Measurements from ENCODE around the gene ERFE. TPM values are rescaled to one million over a fixed set of nuclear protein-coding genes. Genes with fewer than 3 reads are reported as not detected.

The ERFE gene
- total RNA-seq, 2 experiments from 2014 or later, result 0.07 to 0.39 TPM

GRCh38 chr2:238155051-238155760, 3.6 kb upstream of the ERFE start:
- Mint-ChIP-seq H3K27me3 (peaks cover 5% of the 10 kb centered on the region), H3K36me3 (ENCODE audit: low read depth) (no peaks in the 10 kb centered on the region), H3K4me3 (no peak overlapping the region), H3K27ac (no peak overlapping the region), H3K4me1 (peaks cover 5% of the 10 kb centered on the region), H3K9me3 (ENCODE audit: low read depth) (peaks cover 4% of the 10 kb centered on the region)
- ChIA-PET CTCF (interaction anchor here (0.6 to 0.7 kb wide), 2 partner anchors 53 to 867 kb away, joined by 3 read pairs; no protein-coding TSS in a partner anchor), POLR2A (no interaction called here)
- intact Hi-C loops (cut with DNase I, micrococcal nuclease), result no loop called here
- ATAC-seq, result no peak
- DNase-seq, result no peak

GRCh38 chr2:238155761-238156694, 2.7 kb upstream of the ERFE start:
- Mint-ChIP-seq H3K36me3 (ENCODE audit: low read depth) (no peaks in the 10 kb centered on the region), H3K9me3 (ENCODE audit: low read depth) (peaks cover 4% of the 10 kb centered on the region), H3K27ac (no peak overlapping the region), H3K4me3 (no peak overlapping the region), H3K4me1 (peaks cover 5% of the 10 kb centered on the region), H3K27me3 (peaks cover 11% of the 10 kb centered on the region)
- ATAC-seq (no peak), DNase-seq (no peak)
- POLR2A ChIA-PET, result no interaction called here
- CTCF ChIA-PET, result interaction anchor here (0.6 kb wide), 1 partner anchor 93 kb away, joined by 3 read pairs; no protein-coding TSS in a partner anchor
- intact Hi-C loops (cut with DNase I, micrococcal nuclease), result no loop called here

GRCh38 chr2:238157506-238158017, 1.2 kb upstream of the ERFE start:
- peaks cover 4% of the 10 kb centered on the region for H3K9me3 Mint-ChIP-seq (ENCODE audit: low read depth)
- intact Hi-C loops (cut with DNase I, micrococcal nuclease), result loop anchor here in 1 of 2 experiments (1.0 kb wide), 1 partner anchor 46 kb away; the partner anchor contains the start of gene ILKAP
- peaks cover 5% of the 10 kb centered on the region for H3K4me1 Mint-ChIP-seq
- H3K27ac Mint-ChIP-seq, result no peak overlapping the region
- H3K27me3 Mint-ChIP-seq, result peaks cover 12% of the 10 kb centered on the region
- DNase-seq (no peak), ATAC-seq (no peak)
- H3K4me3 Mint-ChIP-seq, result no peak overlapping the region
- ChIA-PET POLR2A (no interaction called here), CTCF (interaction anchor here (0.7 kb wide), 1 partner anchor 81 kb away, joined by 3 read pairs; no protein-coding TSS in a partner anchor)
- H3K36me3 Mint-ChIP-seq (ENCODE audit: low read depth), result no peaks in the 10 kb centered on the region

- intact Hi-C loops (cut with DNase I, micrococcal nuclease), result loop anchor here in 1 of 2 experiments (1.0 kb wide), 1 partner anchor 45 kb away; the partner anchor contains the start of gene ILKAP
- ATAC-seq (no peak), DNase-seq (no peak)
- Mint-ChIP-seq H3K4me1 (peaks cover 5% of the 10 kb centered on the region), H3K36me3 (ENCODE audit: low read depth) (no peaks in the 10 kb centered on the region), H3K27ac (no peak overlapping the region), H3K9me3 (ENCODE audit: low read depth) (peaks cover 4% of the 10 kb centered on the region), H3K4me3 (no peak overlapping the region), H3K27me3 (peaks cover 12% of the 10 kb centered on the region)
- ChIA-PET POLR2A (no interaction called here), CTCF (interaction anchor here (0.7 kb wide), 1 partner anchor 81 kb away, joined by 3 read pairs; no protein-coding TSS in a partner anchor)
Measured at GRCh38 chr2:238158018-238158508, 707 bp upstream of the ERFE start.

- CTCF ChIA-PET, result interaction anchor here (0.7 to 1.3 kb wide), 2 partner anchors 104 to 283 kb away, joined by 3 to 4 read pairs; no protein-coding TSS in a partner anchor
- intact Hi-C loops (cut with DNase I, micrococcal nuclease), result no loop called here
- Mint-ChIP-seq H3K4me1 (peaks cover 5% of the 10 kb centered on the region), H3K27ac (no peak overlapping the region), H3K27me3 (peaks cover 13% of the 10 kb centered on the region), H3K9me3 (ENCODE audit: low read depth) (peaks cover 1% of the 10 kb centered on the region), H3K4me3 (peak overlapping the region; percentile 61), H3K36me3 (ENCODE audit: low read depth) (no peaks in the 10 kb centered on the region)
- peak; percentile 69 for ATAC-seq
- peak; percentile 47 for DNase-seq
- POLR2A ChIA-PET, result no interaction called here
Measured at GRCh38 chr2:238159071-238159539, 335 bp downstream of the ERFE start.

- ChIA-PET POLR2A (no interaction called here), CTCF (interaction anchor here (0.6 to 1.3 kb wide), 2 partner anchors 103 to 659 kb away, joined by 3 read pairs; no protein-coding TSS in a partner anchor)
- Mint-ChIP-seq H3K36me3 (ENCODE audit: low read depth) (no peaks in the 10 kb centered on the region), H3K27me3 (peaks cover 17% of the 10 kb centered on the region), H3K4me1 (peaks cover 5% of the 10 kb centered on the region), H3K9me3 (ENCODE audit: low read depth) (no peaks in the 10 kb centered on the region), H3K4me3 (peak overlapping the region; percentile 61), H3K27ac (no peak overlapping the region)
- intact Hi-C loops (cut with DNase I, micrococcal nuclease), result loop anchor here (1.0 to 10.0 kb wide), 2 partner anchors 104 to 105 kb away; no protein-coding TSS in a partner anchor
- ATAC-seq, result no peak
- DNase-seq, result no peak
Measured at GRCh38 chr2:238159661-238160205, 963 bp downstream of the ERFE start.

GRCh38 chr2:238160206-238161129, 1.7 kb downstream of the ERFE start:
- ATAC-seq (no peak), DNase-seq (peak; percentile 46)
- H3K27ac Mint-ChIP-seq, result no peak overlapping the region
- POLR2A ChIA-PET, result interaction anchor here (0.6 kb wide), 1 partner anchor 25 kb away, joined by 5 read pairs; no protein-coding TSS in a partner anchor
- no peaks in the 10 kb centered on the region for H3K9me3 Mint-ChIP-seq (ENCODE audit: low read depth)
- H3K4me1 Mint-ChIP-seq, result peaks cover 5% of the 10 kb centered on the region
- no peak overlapping the region for H3K4me3 Mint-ChIP-seq
- CTCF ChIA-PET, result interaction anchor here (0.6 to 2.1 kb wide), 9 partner anchors 16 to 1042 kb away, joined by 3 to 6 read pairs (median 3); no protein-coding TSS in a partner anchor
- H3K27me3 Mint-ChIP-seq, result peaks cover 23% of the 10 kb centered on the region
- intact Hi-C loops (cut with DNase I, micrococcal nuclease), result loop anchor here (1.0 to 10.0 kb wide), 2 partner anchors 103 to 104 kb away; no protein-coding TSS in a partner anchor
- H3K36me3 Mint-ChIP-seq (ENCODE audit: low read depth), result no peaks in the 10 kb centered on the region

GRCh38 chr2:238161291-238162051, 2.7 kb downstream of the ERFE start:
- CTCF ChIA-PET, result interaction anchor here (1.1 to 2.1 kb wide), 2 partner anchors 15 to 102 kb away, joined by 3 to 6 read pairs; no protein-coding TSS in a partner anchor
- Mint-ChIP-seq H3K27ac (no peak overlapping the region), H3K36me3 (ENCODE audit: low read depth) (no peaks in the 10 kb centered on the region), H3K4me3 (no peak overlapping the region), H3K27me3 (peaks cover 23% of the 10 kb centered on the region), H3K4me1 (peaks cover 5% of the 10 kb centered on the region), H3K9me3 (ENCODE audit: low read depth) (no peaks in the 10 kb centered on the region)
- intact Hi-C loops (cut with DNase I, micrococcal nuclease), result loop anchor here in 1 of 2 experiments (10.0 kb wide), 1 partner anchor 103 kb away; no protein-coding TSS in a partner anchor
- no peak for DNase-seq
- POLR2A ChIA-PET, result interaction anchor here (0.6 kb wide), 1 partner anchor 24 kb away, joined by 5 read pairs; no protein-coding TSS in a partner anchor
- ATAC-seq, result no peak

GRCh38 chr2:238162251-238162845, 3.6 kb downstream of the ERFE start:
- Mint-ChIP-seq H3K36me3 (ENCODE audit: low read depth) (no peaks in the 10 kb centered on the region), H3K9me3 (ENCODE audit: low read depth) (no peaks in the 10 kb centered on the region), H3K4me3 (no peak overlapping the region), H3K27ac (no peak overlapping the region), H3K27me3 (peaks cover 23% of the 10 kb centered on the region), H3K4me1 (peaks cover 5% of the 10 kb centered on the region)
- ChIA-PET POLR2A (interaction anchor here (0.6 kb wide), 2 partner anchors 10 to 28 kb away, joined by 3 to 8 read pairs; no protein-coding TSS in a partner anchor), CTCF (interaction anchor here (2.1 kb wide), 1 partner anchor 101 kb away, joined by 6 read pairs; no protein-coding TSS in a partner anchor)
- ATAC-seq (no peak), DNase-seq (no peak)
- intact Hi-C loops (cut with DNase I, micrococcal nuclease), result loop anchor here in 1 of 2 experiments (10.0 kb wide), 1 partner anchor 102 kb away; no protein-coding TSS in a partner anchor

All from activated CD4-positive, alpha-beta T cell treated with anti-CD3 and anti-CD28 coated beads for 36 hours (primary cell).